Neural progenitor cell (in vitro differentiated cells): ENCODE results near the gene CTNNBL1.

Experiments
- CTCF ChIP-seq: fragments of 200-600 bp; sonication (generic); IDR thresholded peaks from 2 replicates; pipeline ENCODE4 v1.5.1; 2017; ENCODE audit warnings: antibody characterized with exemption, mild to moderate bottlenecking
- EZH2 ChIP-seq: fragments of 200-600 bp; sonication (generic); IDR thresholded peaks from 2 replicates; pipeline ENCODE4 v1.6.1; 2017; ENCODE audit warnings: antibody characterized with exemption, mild to moderate bottlenecking, moderate library complexity
- EZH2phosphoT487 ChIP-seq: fragments of 200-600 bp; sonication (generic); IDR thresholded peaks from 2 replicates; pipeline ENCODE4 v1.6.1; 2017; ENCODE audit warnings: antibody characterized with exemption

- TF ChIP-seq CTCF (no peak), EZH2phosphoT487 (no peak), EZH2 (no peak)
Observed at GRCh38 chr20:37872161-37872560, 178.3 kb downstream of the CTNNBL1 start.
